CD4-positive, alpha-beta T cell (primary cell): ENCODE data around the gene UBTD1. TPM values are rescaled to one million over a fixed set of nuclear protein-coding genes. Genes with fewer than 3 reads are reported as not detected.
"Not testable (repeated sequence)": the region's sequence is repeated elsewhere in the genome, so short reads cannot be mapped to it uniquely, and the experiment has no call there.

Source experiments
- ATAC-seq: fragments of 200-7000 bp; cut with Tn5 transposase; one replicate; pipeline ENCODE4 v1.10.0; 2022; ENCODE audit warnings: mild to moderate bottlenecking; ENCODE audit not compliant: poor library complexity
- CTCF ChIA-PET: fragments of 350-600 bp; sonication (Branson Sonifier 250); formaldehyde crosslinking; loops from one replicate; lab custom pipeline; 2021; ENCODE audit warnings: antibody characterized with exemption, inconsistent platforms; lab: Charles Lee
- POLR2A ChIA-PET: fragments of 350-600 bp; sonication (Branson Sonifier 250); formaldehyde crosslinking; loops from one replicate; lab custom pipeline; 2021; ENCODE audit warnings: antibody characterized with exemption, inconsistent platforms; lab: Charles Lee
- DNase-seq, 14 experiments: peaks; one replicate each; pipeline ENCODE4 v3.0.0-alpha.2; 2013 to 2020; ENCODE audit warnings: mixed read lengths in 2 of 14
- H3K27ac ChIP-seq, 2 donors: one replicate each; pipeline versions ENCODE4 v1.5.1 to v1.7.0; 2013; ENCODE audit warnings: low read length in 2 of 2, low read depth in 1 of 2, mild to moderate bottlenecking in 1 of 2
- H3K27me3 ChIP-seq, 2 experiments: 1 replicate in 1 of 2; 2 replicates in 1 of 2; pipeline versions ENCODE4 v1.6.1 to v1.7.0; 2013; ENCODE audit warnings: low read length in 2 of 2, control low read depth in 1 of 2, mild to moderate bottlenecking in 1 of 2, moderate library complexity in 1 of 2; ENCODE audit not compliant: insufficient read depth in 2 of 2, control insufficient read depth in 1 of 2
- H3K36me3 ChIP-seq: one replicate; pipeline ENCODE4 v1.6.1; 2013; ENCODE audit warnings: low read length, control low read depth; ENCODE audit not compliant: insufficient read depth
- H3K4me1 ChIP-seq: one replicate; pipeline ENCODE4 v1.6.1; 2013; ENCODE audit warnings: low read length, control low read depth; ENCODE audit not compliant: insufficient read depth
- H3K4me3 ChIP-seq: one replicate; pipeline ENCODE4 v1.5.1; 2013; ENCODE audit warnings: mild to moderate bottlenecking, low read length, moderate library complexity
- H3K9me3 ChIP-seq, 2 experiments: 1 replicate in 1 of 2; 2 replicates in 1 of 2; pipeline versions ENCODE4 v1.6.1 to v1.7.0; 2013; ENCODE audit warnings: low read length in 2 of 2, mild to moderate bottlenecking in 2 of 2, control low read depth in 1 of 2, moderate library complexity in 1 of 2; ENCODE audit not compliant: control insufficient read depth in 1 of 2, insufficient read depth in 1 of 2
- H3K27ac Mint-ChIP-seq: one replicate; pipeline ENCODE4 v1.8.0; 2020; ENCODE audit warnings: mixed read lengths
- H3K27me3 Mint-ChIP-seq: one replicate; pipeline ENCODE4 v1.8.0; 2021; ENCODE audit warnings: mixed read lengths
- H3K36me3 Mint-ChIP-seq: one replicate; pipeline ENCODE4 v1.8.0; 2021; ENCODE audit warnings: low read depth, mixed read lengths
- H3K4me1 Mint-ChIP-seq: one replicate; pipeline ENCODE4 v1.8.0; 2021; ENCODE audit warnings: low read depth, mixed read lengths
- H3K4me3 Mint-ChIP-seq: one replicate; pipeline ENCODE4 v1.8.0; 2020; ENCODE audit warnings: mild to moderate bottlenecking, mixed read lengths
- H3K9me3 Mint-ChIP-seq: one replicate; pipeline ENCODE4 v1.8.0; 2020; ENCODE audit warnings: mixed read lengths
- CTCF ChIP-seq: fragments of 200-600 bp; IDR thresholded peaks from one replicate; pipeline ENCODE4 v1.8.0; 2022; ENCODE audit warnings: antibody characterized with exemption, mild to moderate bottlenecking
- intact Hi-C, 2 experiments: fragments of 100-400 bp; cut with DNase I in 1 of 2; cut with micrococcal nuclease in 1 of 2; formaldehyde crosslinking; loops; one replicate each; pipeline versions ENCODE4 v1.15.1 to v1.9.0; 2023 to 2025; cut with DNase I, micrococcal nuclease
- total RNA-seq, 174 experiments: library from RNA in 2 of 174; stranded (reverse) in 2 of 174; gene quantifications; one replicate each; pipeline ENCODE4 v1.2.3 and lab custom pipeline; 2021 to 2026

The UBTD1 gene
- total RNA-seq, 2 experiments from 2014 or later, result 0.56 to 0.80 TPM

- intact Hi-C loops, H3K4me1 Mint-ChIP-seq, H3K27ac Mint-ChIP-seq, DNase-seq, H3K27ac ChIP-seq, H3K9me3 Mint-ChIP-seq, H3K36me3 ChIP-seq, H3K36me3 Mint-ChIP-seq, H3K4me3 ChIP-seq, H3K4me3 Mint-ChIP-seq, H3K4me1 ChIP-seq, H3K27me3 Mint-ChIP-seq, CTCF ChIA-PET, POLR2A ChIA-PET, ATAC-seq, H3K27me3 ChIP-seq, H3K9me3 ChIP-seq: not testable (repeated sequence)
These were observed 62.8 kb downstream of the UBTD1 start for GRCh38 chr10:97561386-97562077.

GRCh38 chr10:97562329-97562728 lies 63.6 kb downstream of the UBTD1 start:
- H3K27me3 ChIP-seq, H3K9me3 ChIP-seq, H3K27ac ChIP-seq, H3K4me1 Mint-ChIP-seq, ATAC-seq, CTCF ChIA-PET, H3K4me3 Mint-ChIP-seq, DNase-seq, H3K4me1 ChIP-seq, H3K9me3 Mint-ChIP-seq, H3K36me3 ChIP-seq, H3K27ac Mint-ChIP-seq, H3K27me3 Mint-ChIP-seq, intact Hi-C loops, H3K4me3 ChIP-seq, POLR2A ChIA-PET, H3K36me3 Mint-ChIP-seq: not testable (repeated sequence)

GRCh38 chr10:97563337-97563736 lies 64.6 kb downstream of the UBTD1 start:
- H3K27ac ChIP-seq, result no peak overlapping the region
- no peaks in the 10 kb centered on the region for H3K4me1 Mint-ChIP-seq
- intact Hi-C loops, result no loop called here
- H3K4me1 ChIP-seq, result no peaks in the 10 kb centered on the region
- no peaks in the 10 kb centered on the region for H3K27me3 Mint-ChIP-seq
- H3K27ac Mint-ChIP-seq, result no peak overlapping the region
- ChIA-PET POLR2A (no interaction called here), CTCF (no interaction called here)
- H3K4me3 Mint-ChIP-seq, result no peak overlapping the region
- TF ChIP-seq CTCF, result no peak
- H3K36me3 Mint-ChIP-seq, result no peaks in the 10 kb centered on the region
- no peak overlapping the region for H3K4me3 ChIP-seq
- no peak for ATAC-seq
- no peak for DNase-seq
- no peaks in the 10 kb centered on the region for H3K9me3 ChIP-seq
- H3K27me3 ChIP-seq, result no peaks in the 10 kb centered on the region
- H3K9me3 Mint-ChIP-seq, result no peaks in the 10 kb centered on the region
- H3K36me3 ChIP-seq, result no peaks in the 10 kb centered on the region

- no peak overlapping the region for H3K27ac ChIP-seq
- no peaks in the 10 kb centered on the region for H3K27me3 ChIP-seq
- no peak for TF ChIP-seq CTCF
- no peak overlapping the region for H3K4me3 ChIP-seq
- H3K36me3 ChIP-seq, result no peaks in the 10 kb centered on the region
- Mint-ChIP-seq H3K4me1 (no peaks in the 10 kb centered on the region), H3K9me3 (no peaks in the 10 kb centered on the region), H3K27me3 (no peaks in the 10 kb centered on the region), H3K4me3 (no peak overlapping the region), H3K36me3 (no peaks in the 10 kb centered on the region), H3K27ac (no peak overlapping the region)
- ChIA-PET CTCF (no interaction called here), POLR2A (no interaction called here)
- no peaks in the 10 kb centered on the region for H3K9me3 ChIP-seq
- ATAC-seq (no peak), DNase-seq (no peak)
- intact Hi-C loops, result no loop called here
- no peaks in the 10 kb centered on the region for H3K4me1 ChIP-seq
These were observed 66.1 kb downstream of the UBTD1 start for GRCh38 chr10:97564776-97565175.
